ENCODE data around the gene UTP25.
"Not testable (repeated sequence)": the region's sequence is repeated elsewhere in the genome, so short reads cannot be mapped to it uniquely, and the experiment has no call there.

UTP25 gene

GRCh38 chr1:209899948-209900347 lies 72.2 kb downstream of the UTP25 start:
- H3K4me1 ChIP-seq: no peaks in the 10 kb centered on the region
- H3K27me3 ChIP-seq: no peaks in the 10 kb centered on the region
- H3K4me3 ChIP-seq (ENCODE audit: low read depth, low read length): no peak overlapping the region
- DNase-seq: peak; percentile 49
- peak; percentile 81 for TF ChIP-seq CTCF (IDR thresholded peaks at IDR 0.05; ENCODE audit: low read depth, low read length)
- no peaks in the 10 kb centered on the region; the same call in 1 of the 2 replicates for H3K36me3 ChIP-seq
- H3K9me3 ChIP-seq: no peaks in the 10 kb centered on the region

- Histone ChIP-seq H3K27me3 (no peaks in the 10 kb centered on the region), H3K9me3 (no peaks in the 10 kb centered on the region), H3K4me3 (ENCODE audit: low read depth, low read length) (no peak overlapping the region), H3K36me3 (no peaks in the 10 kb centered on the region; the same call in 1 of the 2 replicates), H3K4me1 (no peaks in the 10 kb centered on the region)
- no peak for TF ChIP-seq CTCF (IDR thresholded peaks at IDR 0.05; ENCODE audit: low read depth, low read length)
- DNase-seq: no peak
Measured at GRCh38 chr1:209900734-209901133, 73.0 kb downstream of the UTP25 start.

GRCh38 chr1:209901211-209901610 lies 73.4 kb downstream of the UTP25 start:
- DNase-seq: no peak
- TF ChIP-seq CTCF (IDR thresholded peaks at IDR 0.05; ENCODE audit: low read depth, low read length): no peak

GRCh38 chr1:209904774-209905173 lies 77.0 kb downstream of the UTP25 start:
- not testable (repeated sequence) for H3K4me3 ChIP-seq (ENCODE audit: low read depth, low read length); H3K4me1 ChIP-seq; H3K36me3 ChIP-seq; H3K9me3 ChIP-seq; H3K27me3 ChIP-seq; DNase-seq

More at GRCh38 chr1:209901211-209901610, 73.4 kb downstream of the UTP25 start:
- no peaks in the 10 kb centered on the region; the same call in 1 of the 2 replicates for H3K36me3 ChIP-seq
- H3K4me3 ChIP-seq (ENCODE audit: low read depth, low read length): no peak overlapping the region
- H3K9me3 ChIP-seq: no peaks in the 10 kb centered on the region
- H3K4me1 ChIP-seq: no peaks in the 10 kb centered on the region
- H3K27me3 ChIP-seq: no peaks in the 10 kb centered on the region

Data from BE2C (cell line).